ENCODE data around the gene F2R.

The F2R gene

DNA sequence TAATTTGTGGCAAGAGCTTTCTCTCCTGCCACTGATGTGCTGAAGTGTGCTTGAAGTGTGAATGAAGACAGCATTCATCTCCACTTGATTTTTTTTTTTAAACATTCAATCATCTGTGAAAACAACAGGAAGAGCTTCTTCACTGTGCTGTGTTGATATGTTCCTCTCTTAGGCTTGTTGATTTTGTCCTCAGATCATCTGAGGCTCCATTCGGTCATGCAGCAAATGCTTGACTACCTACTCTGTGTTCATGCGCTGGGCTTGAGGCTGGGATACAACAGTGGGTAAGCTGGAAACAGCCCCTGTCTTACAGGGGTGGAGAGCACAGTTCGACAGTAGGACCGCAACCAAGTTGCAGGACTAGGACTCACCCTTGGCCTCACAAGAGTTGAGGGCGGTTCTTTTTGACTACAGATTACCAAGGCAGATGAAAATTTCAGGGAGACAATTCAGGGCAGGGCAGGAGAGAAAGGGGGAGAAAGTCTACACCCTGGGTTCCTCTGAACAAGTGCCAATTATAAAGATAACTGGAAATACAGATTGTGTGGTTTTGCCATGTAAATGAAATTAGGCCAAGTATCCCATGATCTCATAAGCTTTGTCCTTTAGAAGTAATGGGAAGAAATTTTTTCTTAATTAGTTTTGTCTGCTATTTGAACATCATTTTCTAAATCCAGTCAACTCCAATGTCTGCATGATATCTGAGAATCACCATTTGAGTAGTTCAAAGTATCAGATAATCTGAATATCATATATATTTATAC lies 31.0 kb upstream of the F2R start:
- TF ChIP-seq, protein P1, sequence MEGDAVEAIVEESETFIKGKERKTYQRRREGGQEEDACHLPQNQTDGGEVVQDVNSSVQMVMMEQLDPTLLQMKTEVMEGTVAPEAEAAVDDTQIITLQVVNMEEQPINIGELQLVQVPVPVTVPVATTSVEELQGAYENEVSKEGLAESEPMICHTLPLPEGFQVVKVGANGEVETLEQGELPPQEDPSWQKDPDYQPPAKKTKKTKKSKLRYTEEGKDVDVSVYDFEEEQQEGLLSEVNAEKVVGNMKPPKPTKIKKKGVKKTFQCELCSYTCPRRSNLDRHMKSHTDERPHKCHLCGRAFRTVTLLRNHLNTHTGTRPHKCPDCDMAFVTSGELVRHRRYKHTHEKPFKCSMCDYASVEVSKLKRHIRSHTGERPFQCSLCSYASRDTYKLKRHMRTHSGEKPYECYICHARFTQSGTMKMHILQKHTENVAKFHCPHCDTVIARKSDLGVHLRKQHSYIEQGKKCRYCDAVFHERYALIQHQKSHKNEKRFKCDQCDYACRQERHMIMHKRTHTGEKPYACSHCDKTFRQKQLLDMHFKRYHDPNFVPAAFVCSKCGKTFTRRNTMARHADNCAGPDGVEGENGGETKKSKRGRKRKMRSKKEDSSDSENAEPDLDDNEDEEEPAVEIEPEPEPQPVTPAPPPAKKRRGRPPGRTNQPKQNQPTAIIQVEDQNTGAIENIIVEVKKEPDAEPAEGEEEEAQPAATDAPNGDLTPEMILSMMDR (IDR thresholded peaks at IDR 0.05; ENCODE audit: low read depth, low read length): no peak
- no peak for DNase-seq (ENCODE audit: extremely low read depth, low read depth)

DNA sequence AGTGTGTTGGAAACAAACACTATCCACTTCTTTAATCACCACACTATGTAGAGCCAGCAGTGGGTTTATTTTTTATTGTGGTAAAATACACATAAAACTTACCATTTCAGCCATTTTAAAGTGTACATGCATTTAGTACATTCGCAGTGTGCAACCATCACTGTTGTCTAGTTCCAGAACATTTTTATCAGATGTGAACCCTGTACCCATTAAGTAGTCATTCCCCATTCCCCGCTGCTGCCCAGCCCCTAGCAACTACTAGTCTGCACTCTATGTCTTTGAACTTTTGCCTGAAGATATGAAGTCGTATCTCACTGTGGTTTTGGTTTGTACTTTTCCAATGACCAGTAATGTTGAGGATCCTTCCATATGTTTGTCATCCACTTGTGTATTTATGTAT lies 30.2 kb upstream of the F2R start:
- TF ChIP-seq, protein P1 (IDR thresholded peaks at IDR 0.05; ENCODE audit: low read depth, low read length): no peak
- DNase-seq (ENCODE audit: extremely low read depth, low read depth): no peak

DNA sequence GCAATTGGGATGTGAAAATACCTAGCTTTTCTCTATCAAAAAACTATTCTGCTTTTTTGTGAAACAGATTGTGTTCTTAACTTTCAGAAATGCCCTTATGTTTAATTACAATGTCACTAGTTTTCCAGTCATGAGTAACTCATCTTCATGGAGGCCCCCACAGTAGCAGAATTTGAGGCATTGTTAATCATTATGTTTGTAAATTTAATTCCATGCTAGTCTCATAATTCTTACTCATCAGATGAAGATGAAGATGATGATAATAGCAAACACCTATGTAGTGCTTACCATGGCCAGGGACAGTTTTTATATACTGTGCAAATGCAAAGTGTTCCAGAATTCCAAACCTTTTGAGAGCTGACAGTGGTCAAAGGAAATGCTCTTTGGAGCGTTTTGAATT lies 27.7 kb upstream of the F2R start:
- no peak for DNase-seq (ENCODE audit: extremely low read depth, low read depth)
- TF ChIP-seq, protein P1 (IDR thresholded peaks at IDR 0.05; ENCODE audit: low read depth, low read length): no peak

DNA sequence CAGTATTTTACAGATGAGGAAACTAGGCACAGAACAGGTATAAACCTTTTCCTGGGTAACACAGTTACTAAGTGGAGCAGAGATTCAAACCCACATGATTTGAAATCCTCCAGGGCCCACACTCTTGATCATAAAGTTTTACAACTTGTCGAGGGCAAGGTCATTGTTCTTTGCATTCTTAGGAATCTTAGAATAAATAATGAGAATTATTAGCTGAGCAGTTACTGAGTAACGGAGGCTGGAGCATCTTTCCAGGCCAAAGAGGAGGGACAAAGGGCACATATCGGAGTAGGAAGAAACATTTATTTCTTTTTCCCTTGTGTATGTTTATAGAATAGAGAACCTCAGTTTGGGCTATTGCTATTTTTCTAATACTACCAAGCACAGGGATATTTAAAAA lies 27.1 kb upstream of the F2R start:
- no peak for DNase-seq (ENCODE audit: extremely low read depth, low read depth)

DNA sequence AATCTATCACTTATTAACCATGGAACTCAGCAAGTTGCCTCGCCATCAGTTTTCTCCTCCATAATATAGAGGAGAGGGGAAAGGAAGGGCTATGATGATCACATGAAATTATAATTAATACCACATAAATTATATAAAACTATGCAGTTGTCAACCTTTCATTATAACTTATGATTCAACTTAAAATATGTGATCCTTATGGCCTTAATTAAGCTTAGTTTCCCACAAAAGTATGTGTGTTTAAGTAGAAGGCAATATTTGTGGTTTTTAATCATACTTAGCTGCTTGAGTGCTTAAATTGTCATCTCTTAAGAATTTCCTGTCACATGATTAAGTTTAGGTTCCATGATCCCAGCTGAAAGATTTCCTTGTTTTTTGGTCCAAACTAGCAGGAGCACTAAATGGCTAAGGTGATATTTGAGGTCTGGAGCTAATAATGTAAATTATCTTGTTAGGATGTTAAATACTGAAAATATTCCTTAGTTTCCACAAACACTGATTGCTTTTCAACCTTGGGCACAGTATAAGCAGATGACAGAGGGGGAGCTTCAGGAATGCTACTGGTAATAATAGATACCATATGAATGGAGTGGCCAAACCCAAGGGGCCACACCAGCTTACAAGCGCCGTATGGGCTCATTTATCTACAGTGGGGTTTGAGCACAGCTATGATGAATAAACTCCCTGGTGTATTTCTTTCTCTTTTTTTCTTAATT lies 26.4 kb upstream of the F2R start:
- TF ChIP-seq, protein P1 (IDR thresholded peaks at IDR 0.05; ENCODE audit: low read depth, low read length): no peak
- DNase-seq (ENCODE audit: extremely low read depth, low read depth): peak; percentile 96

More for the DNA sequence above, 27.1 kb upstream of the F2R start:
- TF ChIP-seq, protein P1 (IDR thresholded peaks at IDR 0.05; ENCODE audit: low read depth, low read length): no peak

DNA sequence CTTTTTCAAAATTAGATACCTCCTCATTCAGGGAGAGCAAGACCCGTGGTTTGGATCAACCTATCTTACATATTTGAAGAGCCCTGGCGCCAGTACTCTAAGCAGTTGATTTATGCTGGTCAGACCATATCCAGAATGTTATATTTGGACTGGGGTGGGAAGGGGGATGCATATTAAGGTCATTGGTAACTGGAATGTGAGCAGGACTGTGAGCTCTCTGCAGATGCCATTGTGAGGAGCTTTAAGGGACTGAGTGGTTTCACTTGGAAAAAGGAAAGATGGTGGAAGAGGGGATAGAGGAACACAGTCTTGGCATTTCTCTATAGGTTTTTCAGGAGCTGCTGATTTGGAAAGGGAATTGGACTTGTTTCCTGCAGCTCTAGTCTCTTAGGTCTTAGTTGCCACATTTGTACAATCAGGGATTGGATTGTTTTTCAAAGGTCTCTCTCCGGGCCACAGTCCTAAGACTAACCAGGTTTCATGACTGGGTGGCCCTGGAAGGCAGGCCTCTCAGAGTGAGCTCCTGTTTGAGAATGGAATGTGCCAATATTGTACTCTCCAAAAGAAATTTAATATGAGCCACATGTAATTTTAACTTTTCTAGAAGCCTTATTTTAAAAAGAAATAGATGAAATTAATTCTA lies 25.8 kb upstream of the F2R start:
- no peak for DNase-seq (ENCODE audit: extremely low read depth, low read depth)
- TF ChIP-seq, protein P1 (IDR thresholded peaks at IDR 0.05; ENCODE audit: low read depth, low read length): no peak

All from AG09319 (cell line).